ENCODE measurements around the gene GUCY2F.

The GUCY2F gene

GRCh38 chrX:109374262-109374960, 107.5 kb downstream of the GUCY2F start:
- peaks cover 37% of the 10 kb centered on the region for H3K4me1 ChIP-seq (ENCODE audit: insufficient read depth, low read length)
- no peaks in the 10 kb centered on the region for H3K36me3 ChIP-seq (ENCODE audit: insufficient read depth, low read length)
- H3K9ac ChIP-seq (ENCODE audit: low read depth, low read length) = no peak overlapping the region
- no peaks in the 10 kb centered on the region for H3K9me3 ChIP-seq (ENCODE audit: control insufficient read depth, insufficient read depth, low read length)

- Histone ChIP-seq H3K9ac (ENCODE audit: low read depth, low read length) (no peak overlapping the region), H3K9me3 (ENCODE audit: control insufficient read depth, insufficient read depth, low read length) (no peaks in the 10 kb centered on the region), H3K4me1 (ENCODE audit: insufficient read depth, low read length) (peaks cover 37% of the 10 kb centered on the region), H3K36me3 (ENCODE audit: insufficient read depth, low read length) (no peaks in the 10 kb centered on the region)
Measured at GRCh38 chrX:109373468-109373867, 108.4 kb downstream of the GUCY2F start.

DNA sequence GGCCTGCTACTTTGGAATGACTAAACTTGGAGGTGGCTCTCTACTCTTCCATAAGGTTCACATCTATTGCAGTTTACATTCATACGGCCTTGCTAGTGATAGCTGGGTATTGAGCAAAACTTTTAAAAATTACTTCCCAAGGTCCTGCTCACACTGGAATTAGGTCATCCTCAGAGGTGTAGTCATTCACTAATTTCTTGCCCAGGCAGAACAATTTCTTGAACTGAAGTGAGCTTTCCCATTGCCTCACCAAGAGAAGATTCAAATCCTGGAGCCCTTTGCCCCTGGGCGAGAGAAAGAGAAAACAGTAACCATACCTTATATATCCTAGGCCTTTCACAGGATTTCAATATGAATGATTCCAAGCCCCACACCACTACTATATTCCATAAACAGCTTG, 109.2 kb downstream of the GUCY2F start:
- peaks cover 37% of the 10 kb centered on the region for H3K4me1 ChIP-seq (ENCODE audit: insufficient read depth, low read length)
- no peak overlapping the region for H3K9ac ChIP-seq (ENCODE audit: low read depth, low read length)
- no peaks in the 10 kb centered on the region for H3K9me3 ChIP-seq (ENCODE audit: control insufficient read depth, insufficient read depth, low read length)
- H3K36me3 ChIP-seq (ENCODE audit: insufficient read depth, low read length) = no peaks in the 10 kb centered on the region

- Histone ChIP-seq H3K36me3 (ENCODE audit: insufficient read depth, low read length) (no peaks in the 10 kb centered on the region), H3K9ac (ENCODE audit: low read depth, low read length) (no peak overlapping the region), H3K4me1 (ENCODE audit: insufficient read depth, low read length) (peaks cover 37% of the 10 kb centered on the region)
Measured at GRCh38 chrX:109372291-109372690, 109.6 kb downstream of the GUCY2F start.

GRCh38 chrX:109362101-109362500, 119.8 kb downstream of the GUCY2F start:
- H3K36me3 ChIP-seq (ENCODE audit: insufficient read depth, low read length) = no peaks in the 10 kb centered on the region
- no peak overlapping the region for H3K9ac ChIP-seq (ENCODE audit: low read depth, low read length)
- no peaks in the 10 kb centered on the region for H3K4me1 ChIP-seq (ENCODE audit: insufficient read depth, low read length)
- H3K9me3 ChIP-seq (ENCODE audit: control insufficient read depth, insufficient read depth, low read length) = peaks cover 4% of the 10 kb centered on the region; the same call in 1 of the 2 replicates

More at GRCh38 chrX:109372291-109372690, 109.6 kb downstream of the GUCY2F start:
- no peaks in the 10 kb centered on the region for H3K9me3 ChIP-seq (ENCODE audit: control insufficient read depth, insufficient read depth, low read length)

DNA sequence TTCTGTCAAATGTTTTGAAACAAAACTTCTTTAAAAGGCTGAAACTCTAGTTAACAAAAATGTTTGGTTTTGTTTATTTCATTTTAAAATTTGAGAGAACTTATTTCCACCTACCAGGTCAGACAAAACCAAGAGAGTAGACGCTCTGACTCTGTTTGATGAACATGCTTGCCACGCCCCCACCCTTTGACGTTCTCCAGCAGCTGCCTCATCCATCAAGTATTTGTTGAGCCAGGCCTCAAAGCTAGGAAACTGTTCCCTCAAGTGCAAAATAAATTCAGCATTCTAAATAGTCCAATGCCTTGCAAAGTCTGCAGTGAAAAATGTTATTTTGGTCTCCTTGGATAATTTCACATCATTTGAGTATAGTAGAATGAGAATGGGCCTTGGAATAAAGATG, 121.6 kb downstream of the GUCY2F start:
- no peak overlapping the region for H3K9ac ChIP-seq (ENCODE audit: low read depth, low read length)
- no peaks in the 10 kb centered on the region for H3K4me1 ChIP-seq (ENCODE audit: insufficient read depth, low read length)
- no peaks in the 10 kb centered on the region for H3K36me3 ChIP-seq (ENCODE audit: insufficient read depth, low read length)
- peaks cover 4% of the 10 kb centered on the region; the same call in 1 of the 2 replicates for H3K9me3 ChIP-seq (ENCODE audit: control insufficient read depth, insufficient read depth, low read length)

DNA sequence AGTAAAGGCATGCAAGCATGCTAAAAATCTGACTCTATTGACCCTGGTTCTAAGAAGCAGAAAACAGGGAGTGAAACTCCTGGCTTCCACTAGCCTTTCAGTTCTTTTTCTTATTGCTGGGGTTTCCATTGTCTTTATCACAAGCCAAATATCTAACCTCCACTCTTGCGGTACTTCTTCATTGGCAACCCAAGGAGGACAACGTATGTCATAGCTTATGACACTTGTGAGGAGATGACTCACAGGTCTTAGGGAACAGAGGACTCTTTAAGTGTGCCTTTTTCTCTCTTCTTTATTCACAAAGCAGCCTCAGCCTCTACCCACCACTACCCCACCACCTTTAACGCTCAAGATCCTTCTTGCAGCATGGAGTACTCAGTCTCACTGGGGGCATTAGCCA, 124.2 kb downstream of the GUCY2F start:
- peaks cover 4% of the 10 kb centered on the region; the same call in 1 of the 2 replicates for H3K9me3 ChIP-seq (ENCODE audit: control insufficient read depth, insufficient read depth, low read length)
- H3K9ac ChIP-seq (ENCODE audit: low read depth, low read length) = no peak overlapping the region
- H3K4me1 ChIP-seq (ENCODE audit: insufficient read depth, low read length) = no peaks in the 10 kb centered on the region
- H3K36me3 ChIP-seq (ENCODE audit: insufficient read depth, low read length) = no peaks in the 10 kb centered on the region

GRCh38 chrX:109356684-109357083, 125.2 kb downstream of the GUCY2F start:
- H3K4me1 ChIP-seq (ENCODE audit: insufficient read depth, low read length) = no peaks in the 10 kb centered on the region
- no peaks in the 10 kb centered on the region for H3K36me3 ChIP-seq (ENCODE audit: insufficient read depth, low read length)
- H3K9me3 ChIP-seq (ENCODE audit: control insufficient read depth, insufficient read depth, low read length) = peaks cover 4% of the 10 kb centered on the region; the same call in 1 of the 2 replicates
- no peak overlapping the region for H3K9ac ChIP-seq (ENCODE audit: low read depth, low read length)

DNA sequence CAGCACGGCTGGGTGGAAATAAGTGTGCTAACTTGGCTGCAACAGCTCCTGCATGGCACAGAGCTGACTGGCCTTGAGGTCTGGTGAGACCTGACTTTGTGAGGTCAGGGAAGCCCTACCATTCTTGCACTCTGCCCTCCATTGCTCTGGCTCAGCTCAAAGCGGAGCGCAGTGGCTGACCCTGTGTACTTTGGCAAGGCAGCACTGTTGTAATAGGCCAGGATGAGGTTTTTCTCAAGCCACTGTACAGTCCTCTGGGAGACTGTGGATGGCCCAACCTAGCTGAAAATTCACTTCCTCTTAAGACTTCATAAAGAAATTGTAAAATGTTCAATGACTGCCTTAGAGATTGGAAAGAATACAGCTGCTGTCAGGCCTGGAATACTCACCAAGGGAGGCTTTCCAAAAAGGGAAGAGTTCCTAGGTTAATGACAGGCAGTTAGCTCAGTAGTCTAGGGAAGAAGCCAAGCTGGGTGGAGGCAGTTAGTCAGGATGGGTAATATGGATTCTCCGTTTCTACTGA, 129.8 kb downstream of the GUCY2F start:
- Histone ChIP-seq H3K9ac (ENCODE audit: low read depth, low read length) (no peak overlapping the region), H3K4me1 (ENCODE audit: insufficient read depth, low read length) (peaks cover 10% of the 10 kb centered on the region), H3K36me3 (ENCODE audit: insufficient read depth, low read length) (no peaks in the 10 kb centered on the region), H3K9me3 (ENCODE audit: control insufficient read depth, insufficient read depth, low read length) (no peaks in the 10 kb centered on the region)

DNA sequence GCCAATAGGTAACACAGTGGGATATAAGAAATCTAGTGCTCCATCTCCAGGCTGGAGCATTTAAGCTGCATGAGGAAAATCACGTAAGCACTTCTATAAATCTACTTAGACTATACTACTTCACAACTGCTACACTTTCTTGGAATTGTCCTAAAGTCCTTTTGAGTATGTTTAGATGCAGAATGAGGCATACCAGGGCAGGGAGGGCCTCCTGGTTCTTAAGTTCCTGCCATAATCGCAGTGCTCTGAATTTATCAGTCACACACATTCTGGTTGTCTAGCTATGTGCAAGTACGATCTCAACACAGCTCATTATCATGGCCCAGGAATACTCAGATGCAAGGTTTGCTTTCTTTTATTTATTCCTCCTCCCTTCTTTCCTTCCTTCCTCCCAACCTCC, 130.3 kb downstream of the GUCY2F start:
- H3K9ac ChIP-seq (ENCODE audit: low read depth, low read length) = no peak overlapping the region
- H3K36me3 ChIP-seq (ENCODE audit: insufficient read depth, low read length) = no peaks in the 10 kb centered on the region
- no peaks in the 10 kb centered on the region for H3K9me3 ChIP-seq (ENCODE audit: control insufficient read depth, insufficient read depth, low read length)
- H3K4me1 ChIP-seq (ENCODE audit: insufficient read depth, low read length) = peaks cover 16% of the 10 kb centered on the region

DNA sequence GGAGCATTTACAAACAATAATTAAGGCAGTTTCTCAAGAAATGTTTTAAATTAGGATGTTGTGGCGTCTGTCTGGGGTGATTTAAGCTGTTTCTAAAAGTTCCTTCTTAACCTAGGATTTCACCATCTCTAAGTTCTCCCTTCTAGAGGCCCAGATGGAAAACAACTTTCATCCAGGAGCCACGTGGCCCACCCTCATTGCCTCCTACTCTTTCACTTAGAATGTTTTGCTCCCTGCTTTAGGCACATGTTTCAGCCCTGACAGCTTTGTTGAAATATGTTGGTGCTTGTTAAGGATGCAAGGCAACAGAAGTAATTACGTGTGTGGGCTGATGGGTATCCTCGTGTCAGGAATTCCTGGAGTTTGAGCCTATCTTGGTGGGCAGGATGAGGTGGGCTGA, 131.3 kb downstream of the GUCY2F start:
- Histone ChIP-seq H3K36me3 (ENCODE audit: insufficient read depth, low read length) (no peaks in the 10 kb centered on the region), H3K4me1 (ENCODE audit: insufficient read depth, low read length) (peaks cover 18% of the 10 kb centered on the region), H3K9ac (ENCODE audit: low read depth, low read length) (no peak overlapping the region), H3K9me3 (ENCODE audit: control insufficient read depth, insufficient read depth, low read length) (no peaks in the 10 kb centered on the region)

GRCh38 chrX:109350051-109350450, 131.8 kb downstream of the GUCY2F start:
- Histone ChIP-seq H3K4me1 (ENCODE audit: insufficient read depth, low read length) (peaks cover 18% of the 10 kb centered on the region), H3K9me3 (ENCODE audit: control insufficient read depth, insufficient read depth, low read length) (no peaks in the 10 kb centered on the region), H3K9ac (ENCODE audit: low read depth, low read length) (no peak overlapping the region), H3K36me3 (ENCODE audit: insufficient read depth, low read length) (no peaks in the 10 kb centered on the region)

DNA sequence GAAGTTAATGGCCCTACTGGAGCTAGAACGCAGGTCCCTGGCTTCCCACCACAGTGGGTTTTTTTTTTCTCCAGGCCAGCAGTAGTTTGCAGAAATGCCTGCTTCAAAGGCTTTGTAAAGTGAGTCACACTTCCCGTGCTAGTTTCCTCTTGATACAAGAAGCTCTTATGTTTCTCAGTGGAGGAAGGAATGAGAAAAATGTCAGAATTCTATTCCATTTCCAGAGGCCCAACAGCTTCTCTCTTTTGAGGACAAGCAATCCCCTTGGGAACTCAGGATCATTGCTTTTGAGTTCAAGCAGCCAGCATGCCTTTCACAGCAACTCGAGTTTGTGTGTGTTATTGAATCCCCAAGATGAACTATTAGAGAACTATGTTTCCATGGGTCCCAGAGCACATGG, 134.3 kb downstream of the GUCY2F start:
- Histone ChIP-seq H3K4me1 (ENCODE audit: insufficient read depth, low read length) (peaks cover 18% of the 10 kb centered on the region), H3K9ac (ENCODE audit: low read depth, low read length) (no peak overlapping the region), H3K36me3 (ENCODE audit: insufficient read depth, low read length) (no peaks in the 10 kb centered on the region), H3K9me3 (ENCODE audit: control insufficient read depth, insufficient read depth, low read length) (no peaks in the 10 kb centered on the region)

DNA sequence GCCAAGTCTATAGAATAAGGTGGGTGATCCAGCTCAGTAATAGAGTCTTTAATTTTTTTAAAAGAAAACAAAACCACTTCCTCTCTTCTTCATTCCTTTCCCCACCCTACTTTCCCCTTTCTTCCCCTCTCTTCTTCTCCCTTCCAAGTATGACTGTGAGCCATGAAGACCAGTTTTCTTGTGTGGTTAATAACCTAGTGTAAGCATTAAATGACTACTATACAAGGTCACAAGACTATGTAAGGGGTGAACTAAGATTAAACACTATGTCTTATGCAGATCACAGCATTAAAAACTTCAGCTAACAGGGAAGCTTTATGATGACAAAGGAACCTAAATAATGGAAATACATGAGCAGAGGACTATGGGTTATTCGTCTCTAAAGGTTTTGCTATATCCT, 135.4 kb downstream of the GUCY2F start:
- Histone ChIP-seq H3K36me3 (ENCODE audit: insufficient read depth, low read length) (no peaks in the 10 kb centered on the region), H3K9me3 (ENCODE audit: control insufficient read depth, insufficient read depth, low read length) (no peaks in the 10 kb centered on the region), H3K9ac (ENCODE audit: low read depth, low read length) (no peak overlapping the region)

DNA sequence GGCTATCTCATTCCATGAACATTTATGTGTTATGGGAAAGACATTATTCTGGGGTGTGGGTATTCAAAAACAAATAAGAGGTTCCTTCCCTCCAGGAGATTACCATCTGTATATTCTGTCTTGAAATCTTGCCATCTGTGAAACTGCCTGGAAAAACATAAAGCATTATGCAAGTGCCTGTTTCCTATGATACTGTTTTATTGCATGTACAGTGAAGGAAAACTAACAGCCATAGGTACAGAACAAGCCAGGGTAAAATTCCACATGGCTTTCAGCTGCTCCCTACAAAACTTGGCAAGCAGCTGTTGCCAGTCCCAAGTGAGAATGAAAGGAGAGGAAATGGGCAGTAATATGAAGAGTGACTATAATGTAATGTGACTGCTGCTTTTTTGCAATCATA, 136.0 kb downstream of the GUCY2F start:
- H3K36me3 ChIP-seq (ENCODE audit: insufficient read depth, low read length) = no peaks in the 10 kb centered on the region
- no peak overlapping the region for H3K9ac ChIP-seq (ENCODE audit: low read depth, low read length)
- peaks cover 18% of the 10 kb centered on the region for H3K4me1 ChIP-seq (ENCODE audit: insufficient read depth, low read length)

More for the DNA sequence above, 135.4 kb downstream of the GUCY2F start:
- peaks cover 18% of the 10 kb centered on the region for H3K4me1 ChIP-seq (ENCODE audit: insufficient read depth, low read length)

More for the DNA sequence above, 136.0 kb downstream of the GUCY2F start:
- H3K9me3 ChIP-seq (ENCODE audit: control insufficient read depth, insufficient read depth, low read length) = no peaks in the 10 kb centered on the region
